HS-27A (cell line): Measurements from ENCODE around the gene SCP2D1.

ENCODE experiments used
- DNase-seq: peaks from one replicate; pipeline ENCODE4 v3.0.0-alpha.2; 2012; ENCODE audit warnings: low read depth, missing footprints

Gene SCP2D1

GRCh38 chr20:18815194-18815942 lies 1.8 kb downstream of the SCP2D1 start:
- no peak for DNase-seq

GRCh38 chr20:18822832-18823231 lies 9.2 kb downstream of the SCP2D1 start:
- no peak for DNase-seq

GRCh38 chr20:18831830-18832499 lies 18.4 kb downstream of the SCP2D1 start:
- no peak for DNase-seq

- DNase-seq, result no peak
Measured at GRCh38 chr20:18832546-18833200, 19.1 kb downstream of the SCP2D1 start.

DNA sequence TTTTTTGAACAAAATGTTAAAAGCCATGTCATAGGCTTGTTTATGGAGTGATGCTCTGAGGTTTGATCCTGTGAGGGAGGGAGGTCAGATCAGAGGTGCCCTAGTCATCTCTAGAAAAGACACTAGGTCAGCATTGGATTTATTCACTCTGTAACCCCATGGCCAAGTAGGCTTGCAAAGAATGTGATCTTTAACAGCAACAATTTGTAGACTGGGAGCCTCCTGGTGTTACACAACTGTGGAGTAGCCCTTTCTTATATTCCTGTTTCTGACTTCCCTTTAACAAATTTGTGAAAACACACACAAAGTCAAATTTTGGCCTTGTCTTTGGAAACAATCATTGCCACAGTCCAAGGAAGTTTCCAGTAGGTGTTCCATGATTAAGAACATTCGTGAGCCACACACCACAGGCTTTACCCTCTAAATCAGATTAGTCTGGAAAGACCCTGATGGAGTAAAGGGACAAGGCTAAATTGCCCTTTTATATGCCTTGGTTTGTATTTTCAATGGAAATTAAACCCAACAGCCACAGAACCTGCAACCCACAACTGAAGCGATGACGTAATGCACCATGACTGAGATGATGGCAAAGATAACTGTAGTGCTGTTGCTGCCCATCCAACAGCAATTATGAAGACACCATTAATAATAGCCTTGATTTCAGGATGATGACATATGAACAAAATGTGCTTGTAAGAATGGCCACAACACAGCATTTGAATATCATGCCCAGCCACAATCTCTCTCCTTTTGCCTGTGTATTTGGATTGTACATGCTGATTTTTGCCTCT lies 22.1 kb downstream of the SCP2D1 start:
- DNase-seq, result no peak

- no peak for DNase-seq
Measured at GRCh38 chr20:18837718-18838117, 24.1 kb downstream of the SCP2D1 start.

- no peak for DNase-seq
Measured at GRCh38 chr20:18839507-18840247, 26.1 kb downstream of the SCP2D1 start.

GRCh38 chr20:18840248-18840645 lies 26.7 kb downstream of the SCP2D1 start:
- no peak for DNase-seq

GRCh38 chr20:18845017-18845416 lies 31.4 kb downstream of the SCP2D1 start:
- no peak for DNase-seq

- DNase-seq, result no peak
Measured at GRCh38 chr20:18847226-18847755, 33.7 kb downstream of the SCP2D1 start.

GRCh38 chr20:18849131-18849530 lies 35.5 kb downstream of the SCP2D1 start:
- DNase-seq, result no peak

DNA sequence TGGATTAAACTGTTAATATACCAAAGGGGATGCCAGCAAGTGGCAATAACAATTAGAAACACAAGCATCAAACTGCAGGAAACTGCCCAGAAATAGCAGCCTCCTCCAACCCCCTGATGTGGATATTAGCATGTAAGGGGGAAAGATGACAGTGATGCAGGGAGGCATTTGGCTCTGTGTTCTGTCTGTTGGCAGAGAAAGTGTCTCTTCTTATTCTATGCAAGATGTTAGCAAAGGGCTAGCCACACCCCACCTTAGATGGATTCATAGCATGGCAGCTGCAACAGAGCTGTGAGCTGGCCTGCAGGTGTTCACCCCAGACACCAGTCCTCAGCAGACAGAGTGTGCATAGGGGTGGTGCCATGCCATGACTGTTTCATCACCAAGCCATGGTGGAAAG lies 38.0 kb downstream of the SCP2D1 start:
- DNase-seq, result no peak

DNA sequence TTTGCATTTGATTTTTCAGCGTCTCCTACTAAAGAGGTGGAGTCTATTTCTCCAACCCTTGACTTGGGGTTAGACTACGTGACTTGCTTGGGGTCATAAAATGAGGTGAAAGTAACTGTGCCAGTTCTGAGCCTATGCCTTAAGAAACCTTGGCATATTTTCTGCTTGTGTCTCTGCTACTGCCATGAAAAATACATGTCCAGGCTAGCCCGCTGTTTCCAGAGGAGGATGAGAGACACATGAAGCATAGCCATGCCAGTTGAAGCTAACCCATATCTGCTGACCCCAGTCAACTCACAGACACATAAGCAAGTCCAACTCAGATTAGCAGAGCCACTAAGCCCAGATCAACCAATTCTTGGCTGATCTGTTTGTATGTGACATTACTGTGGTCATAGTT lies 38.7 kb downstream of the SCP2D1 start:
- no peak for DNase-seq

GRCh38 chr20:18853216-18853615 lies 39.6 kb downstream of the SCP2D1 start:
- DNase-seq, result no peak

DNA sequence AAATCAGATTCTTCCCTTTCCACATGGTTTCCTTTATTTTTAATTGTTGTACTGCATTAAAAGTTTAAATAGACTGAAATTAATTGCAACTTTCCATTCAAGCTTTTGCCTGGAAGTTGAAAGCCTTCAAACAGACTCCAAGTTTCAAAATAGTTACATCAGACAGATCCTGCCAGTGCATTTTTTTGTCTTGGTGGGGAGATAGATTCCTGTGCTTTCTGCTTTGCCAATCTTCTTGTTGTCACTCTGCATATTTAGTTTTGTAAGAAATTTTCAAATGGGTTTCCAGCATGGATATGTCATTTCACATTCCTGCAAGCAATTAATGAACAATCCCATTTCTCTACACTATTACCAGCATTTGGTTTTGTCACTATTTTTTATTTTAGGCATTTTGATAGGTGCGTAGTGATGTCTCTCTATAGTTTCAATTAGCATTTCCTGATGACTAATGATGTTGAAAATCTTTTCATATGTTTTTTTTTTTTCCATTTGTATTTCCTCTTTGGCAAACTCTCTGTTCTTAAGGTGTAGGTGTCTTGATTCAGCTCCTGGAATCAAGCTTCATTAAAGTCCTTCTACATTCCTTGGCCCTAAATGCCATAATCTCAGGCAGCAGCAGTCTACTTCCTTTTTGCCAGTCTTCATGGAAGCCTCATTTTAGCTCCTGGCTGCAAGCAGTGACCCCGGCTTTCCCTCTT lies 40.5 kb downstream of the SCP2D1 start:
- DNase-seq, result no peak

- DNase-seq, result no peak
Measured at GRCh38 chr20:18855882-18856281, 42.3 kb downstream of the SCP2D1 start.

GRCh38 chr20:18856873-18857272 lies 43.3 kb downstream of the SCP2D1 start:
- no peak for DNase-seq

DNA sequence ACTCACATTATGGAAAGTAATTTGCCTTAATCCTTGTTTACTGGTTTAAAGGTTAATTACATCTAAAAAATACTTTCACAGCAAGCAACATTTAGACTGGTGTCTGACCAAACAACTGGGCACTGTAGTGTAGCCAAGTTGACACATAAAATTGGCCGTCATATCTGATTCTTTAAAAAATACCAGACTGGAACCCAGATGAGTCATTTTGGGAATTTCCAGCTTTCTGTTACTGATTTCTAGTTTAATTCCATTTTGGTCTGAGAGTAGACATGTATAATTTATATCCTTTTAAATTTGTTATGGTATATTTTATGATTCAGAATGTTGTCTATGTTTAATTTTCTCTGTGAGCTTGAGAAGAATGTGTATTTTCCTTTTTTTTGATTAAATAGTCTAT lies 44.1 kb downstream of the SCP2D1 start:
- no peak for DNase-seq

DNA sequence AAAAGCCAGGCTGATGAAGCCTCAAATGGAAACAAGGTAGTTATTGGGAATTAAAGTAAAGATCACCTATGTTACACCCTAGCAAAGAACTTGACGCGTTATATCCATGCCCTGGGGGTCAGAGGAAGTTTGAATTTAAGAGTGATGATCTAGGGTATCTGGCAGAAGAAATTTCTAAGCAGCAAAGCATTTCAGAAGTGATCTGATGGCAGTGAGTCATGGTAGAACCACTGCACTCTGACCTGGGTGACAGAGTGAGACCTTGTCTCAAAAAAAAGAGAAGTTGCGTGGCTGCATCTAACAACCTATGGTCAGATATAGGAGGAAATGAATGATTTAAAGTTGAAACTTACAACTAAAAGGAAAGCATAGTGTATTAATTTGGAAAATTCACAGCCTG lies 45.2 kb downstream of the SCP2D1 start:
- no peak for DNase-seq
